NCI-H1048 (cell line): ENCODE results near the gene KIF3A.

Experiments used
- DNase-seq: peaks from one replicate; lab custom pipeline; 2025; lab: John Stamatoyannopoulos, UW

Gene KIF3A

GRCh38 chr5:132662925-132663770 lies 74.2 kb downstream of the KIF3A start:
- no peak for DNase-seq

- DNase-seq = no peak
These were observed 75.3 kb downstream of the KIF3A start for GRCh38 chr5:132662004-132662401.

GRCh38 chr5:132661231-132662003 lies 75.9 kb downstream of the KIF3A start:
- DNase-seq = no peak

GRCh38 chr5:132659598-132660493 lies 77.5 kb downstream of the KIF3A start:
- no peak for DNase-seq

GRCh38 chr5:132658381-132659302 lies 78.7 kb downstream of the KIF3A start:
- DNase-seq = no peak

GRCh38 chr5:132657676-132658380 lies 79.5 kb downstream of the KIF3A start, which contains the start of gene IL13:
Gene IL13, plus strand, starts transcription at chr5:132658173. Its CDS starts 14 bp downstream, at chr5:132658187.
- DNase-seq = no peak

- DNase-seq = no peak
These were observed 80.5 kb downstream of the KIF3A start for GRCh38 chr5:132656774-132657355.

- DNase-seq = no peak
These were observed 81.2 kb downstream of the KIF3A start for GRCh38 chr5:132655821-132656773.

- DNase-seq = no peak
These were observed 83.6 kb downstream of the KIF3A start for GRCh38 chr5:132653716-132654115.

GRCh38 chr5:132651838-132652469 lies 85.4 kb downstream of the KIF3A start:
- no peak for DNase-seq

- no peak for DNase-seq
These were observed 89.0 kb downstream of the KIF3A start for GRCh38 chr5:132648355-132648754.

GRCh38 chr5:132647473-132647872 lies 89.9 kb downstream of the KIF3A start:
- DNase-seq = no peak

GRCh38 chr5:132646583-132647266 lies 90.6 kb downstream of the KIF3A start:
- DNase-seq = no peak

- no peak for DNase-seq
These were observed 93.2 kb downstream of the KIF3A start for GRCh38 chr5:132644177-132644576.
